ENCODE data around the gene MYO1D. TPM values are rescaled to one million over a fixed set of nuclear protein-coding genes. Genes with fewer than 3 reads are reported as not detected.

MYO1D gene
- total and polyA plus RNA-seq, 7 donors: 6.2 to 184 (median 21.6) TPM

GRCh38 chr17:32601866-32602265 is 275.1 kb downstream of the MYO1D start:
- H3K36me3 ChIP-seq: no peaks in the 10 kb centered on the region
- no peaks in the 10 kb centered on the region for H3K27me3 ChIP-seq
- H3K4me1 ChIP-seq: no peaks in the 10 kb centered on the region
- TF ChIP-seq POLR2AphosphoS5 (IDR thresholded peaks at IDR 0.05): no peak
- no peak for TF ChIP-seq CTCF (IDR thresholded peaks at IDR 0.05)
- no peak for TF ChIP-seq POLR2A (IDR thresholded peaks at IDR 0.05)
- TF ChIP-seq EP300 (IDR thresholded peaks at IDR 0.05): no peak
- intact Hi-C loops (cut with DNase I): no loop called here
- H3K4me3 ChIP-seq: no peak overlapping the region
- DNase-seq: no peak
- no peaks in the 10 kb centered on the region for H3K9me3 ChIP-seq
- 91 to 94% methylated on average over 2 of the region's 2 CpGs for WGBS, 2 donors
- H3K27ac ChIP-seq: no peak overlapping the region

DNA sequence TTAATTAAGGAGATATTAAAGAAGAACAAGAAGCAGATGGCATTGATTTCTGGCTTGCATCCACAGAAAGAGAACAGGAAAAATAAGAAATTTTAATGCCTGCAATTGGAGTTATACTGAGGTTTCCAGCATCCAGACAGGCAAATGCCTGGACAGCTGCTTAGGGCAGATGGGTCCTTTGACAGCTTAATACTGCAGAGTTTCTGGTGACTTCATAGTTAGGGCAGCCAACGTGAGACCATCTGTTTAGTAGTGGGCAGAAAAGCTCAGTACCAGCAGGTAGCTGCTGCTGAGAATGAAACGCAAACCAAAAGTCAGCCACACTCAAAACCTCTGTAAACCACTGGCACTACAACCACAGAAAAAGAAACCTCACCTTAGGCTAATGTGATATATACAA is 280.3 kb downstream of the MYO1D start:
- no peaks in the 10 kb centered on the region for H3K4me1 ChIP-seq
- TF ChIP-seq CTCF (IDR thresholded peaks at IDR 0.05) (no peak), EP300 (IDR thresholded peaks at IDR 0.05) (no peak), POLR2AphosphoS5 (IDR thresholded peaks at IDR 0.05) (no peak), POLR2A (IDR thresholded peaks at IDR 0.05) (no peak)
- intact Hi-C loops (cut with DNase I): no loop called here
- no peak overlapping the region for H3K4me3 ChIP-seq
- 66 to 89% methylated on average over 2 of the region's 2 CpGs for WGBS, 2 donors
- H3K27me3 ChIP-seq: no peaks in the 10 kb centered on the region
- no peaks in the 10 kb centered on the region for H3K9me3 ChIP-seq
- H3K36me3 ChIP-seq: no peaks in the 10 kb centered on the region
- no peak overlapping the region for H3K27ac ChIP-seq
- DNase-seq: no peak

GRCh38 chr17:32596206-32596605 is 280.7 kb downstream of the MYO1D start:
- Histone ChIP-seq H3K9me3 (no peaks in the 10 kb centered on the region), H3K36me3 (no peaks in the 10 kb centered on the region), H3K4me3 (no peak overlapping the region), H3K27ac (no peak overlapping the region), H3K27me3 (no peaks in the 10 kb centered on the region), H3K4me1 (no peaks in the 10 kb centered on the region)
- DNase-seq: no peak
- TF ChIP-seq CTCF (IDR thresholded peaks at IDR 0.05): no peak
- TF ChIP-seq EP300 (IDR thresholded peaks at IDR 0.05): no peak
- no peak for TF ChIP-seq POLR2AphosphoS5 (IDR thresholded peaks at IDR 0.05)
- TF ChIP-seq POLR2A (IDR thresholded peaks at IDR 0.05): no peak
- intact Hi-C loops (cut with DNase I): no loop called here
- WGBS, 2 donors: 87% methylated on average over 8 of the region's 8 CpGs

DNA sequence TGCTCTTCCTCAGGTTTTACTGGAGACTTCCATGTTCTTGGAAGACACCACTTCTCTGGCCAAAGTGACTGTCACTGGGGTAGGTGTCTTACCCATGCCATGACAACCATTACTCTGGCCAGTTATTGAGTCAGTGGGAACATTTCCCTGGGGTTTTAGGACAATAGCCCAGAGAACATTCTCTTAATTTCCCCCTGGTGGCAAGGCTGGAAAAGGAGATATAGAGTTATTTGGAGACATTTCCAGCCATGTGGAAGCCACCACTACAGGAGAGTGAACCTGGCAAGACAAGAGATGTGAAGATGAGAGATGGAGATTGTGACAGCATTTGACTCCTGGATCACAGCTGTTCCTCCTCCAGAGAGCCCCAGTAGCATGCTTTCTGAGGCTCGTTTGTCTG is 283.9 kb downstream of the MYO1D start:
- H3K36me3 ChIP-seq: no peaks in the 10 kb centered on the region
- H3K9me3 ChIP-seq: no peaks in the 10 kb centered on the region
- WGBS, 2 donors: 66 to 84% methylated on average over 1 of the region's 1 CpG
- TF ChIP-seq POLR2A (IDR thresholded peaks at IDR 0.05) (no peak), EP300 (IDR thresholded peaks at IDR 0.05) (no peak), CTCF (IDR thresholded peaks at IDR 0.05) (no peak), POLR2AphosphoS5 (IDR thresholded peaks at IDR 0.05) (no peak)
- no peaks in the 10 kb centered on the region for H3K4me1 ChIP-seq
- no peaks in the 10 kb centered on the region for H3K27me3 ChIP-seq
- no peak for DNase-seq
- intact Hi-C loops (cut with DNase I): no loop called here
- no peak overlapping the region for H3K4me3 ChIP-seq
- H3K27ac ChIP-seq: no peak overlapping the region

- no peak overlapping the region for H3K27ac ChIP-seq
- no peaks in the 10 kb centered on the region for H3K4me1 ChIP-seq
- 95 to 96% methylated on average over 3 of the region's 3 CpGs for WGBS, 2 donors
- intact Hi-C loops (cut with DNase I): no loop called here
- H3K4me3 ChIP-seq: no peak overlapping the region
- H3K27me3 ChIP-seq: no peaks in the 10 kb centered on the region
- DNase-seq: no peak
- TF ChIP-seq POLR2AphosphoS5 (IDR thresholded peaks at IDR 0.05): no peak
- no peak for TF ChIP-seq EP300 (IDR thresholded peaks at IDR 0.05)
- no peaks in the 10 kb centered on the region for H3K36me3 ChIP-seq
- no peaks in the 10 kb centered on the region for H3K9me3 ChIP-seq
Measured at GRCh38 chr17:32591405-32591804, 285.5 kb downstream of the MYO1D start.
